Measurements from ENCODE around the gene TNFRSF14. TPM values are rescaled to one million over a fixed set of nuclear protein-coding genes. Genes with fewer than 3 reads are reported as not detected.

The TNFRSF14 gene
- total and polyA plus RNA-seq, 2 experiments from 2014 or later = 0.24 to 0.75 TPM

DNA sequence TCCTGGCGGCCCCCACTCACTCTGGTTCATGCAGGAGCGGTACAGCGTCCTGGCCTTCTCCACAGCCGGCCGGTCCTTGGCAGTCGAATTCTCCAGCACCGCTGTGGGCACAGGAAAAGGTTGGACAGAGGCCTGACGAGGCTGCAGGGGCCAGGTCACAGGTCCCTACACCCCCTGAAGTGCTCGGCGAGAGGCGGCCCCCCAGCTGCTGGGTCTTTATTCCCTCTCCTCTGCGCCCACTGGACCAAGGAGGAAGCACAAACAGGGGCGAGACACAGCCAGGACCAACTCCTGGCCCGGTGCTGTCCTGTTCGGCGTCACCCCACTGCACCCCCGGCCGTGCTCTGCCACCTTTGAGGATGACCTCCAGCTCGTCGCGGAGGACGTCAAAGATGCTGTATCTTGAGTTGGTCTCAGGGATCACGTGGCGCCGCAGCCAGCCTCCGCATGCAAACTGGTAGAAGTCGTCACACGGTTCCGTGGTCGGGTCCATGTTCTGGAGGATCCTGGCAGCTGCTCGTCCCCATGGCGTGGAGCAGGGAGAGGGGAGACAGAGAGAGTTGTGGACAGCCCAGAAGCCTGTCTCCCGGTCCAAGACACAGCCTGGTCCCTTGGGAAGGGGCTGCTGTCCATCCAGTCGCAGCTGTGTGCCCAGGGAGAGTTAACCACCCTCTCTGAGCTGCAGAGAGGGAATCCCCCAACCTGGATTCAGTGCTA lies 53.3 kb downstream of the TNFRSF14 start:
- Histone ChIP-seq H3K4me3 (no peak overlapping the region), H3K9me3 (ENCODE audit: low read depth) (no peaks in the 10 kb centered on the region), H3K27ac (no peak overlapping the region), H3K36me3 (no peaks in the 10 kb centered on the region), H3K4me1 (ENCODE audit: low read depth) (no peaks in the 10 kb centered on the region), H3K27me3 (no peaks in the 10 kb centered on the region)
- TF ChIP-seq, protein P1, sequence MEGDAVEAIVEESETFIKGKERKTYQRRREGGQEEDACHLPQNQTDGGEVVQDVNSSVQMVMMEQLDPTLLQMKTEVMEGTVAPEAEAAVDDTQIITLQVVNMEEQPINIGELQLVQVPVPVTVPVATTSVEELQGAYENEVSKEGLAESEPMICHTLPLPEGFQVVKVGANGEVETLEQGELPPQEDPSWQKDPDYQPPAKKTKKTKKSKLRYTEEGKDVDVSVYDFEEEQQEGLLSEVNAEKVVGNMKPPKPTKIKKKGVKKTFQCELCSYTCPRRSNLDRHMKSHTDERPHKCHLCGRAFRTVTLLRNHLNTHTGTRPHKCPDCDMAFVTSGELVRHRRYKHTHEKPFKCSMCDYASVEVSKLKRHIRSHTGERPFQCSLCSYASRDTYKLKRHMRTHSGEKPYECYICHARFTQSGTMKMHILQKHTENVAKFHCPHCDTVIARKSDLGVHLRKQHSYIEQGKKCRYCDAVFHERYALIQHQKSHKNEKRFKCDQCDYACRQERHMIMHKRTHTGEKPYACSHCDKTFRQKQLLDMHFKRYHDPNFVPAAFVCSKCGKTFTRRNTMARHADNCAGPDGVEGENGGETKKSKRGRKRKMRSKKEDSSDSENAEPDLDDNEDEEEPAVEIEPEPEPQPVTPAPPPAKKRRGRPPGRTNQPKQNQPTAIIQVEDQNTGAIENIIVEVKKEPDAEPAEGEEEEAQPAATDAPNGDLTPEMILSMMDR (IDR thresholded peaks at IDR 0.05; ENCODE audit: low read depth, low read length) = no peak
- no peak for DNase-seq (ENCODE audit: low read depth in 1 of 2, low spot score in 1 of 2)

DNA sequence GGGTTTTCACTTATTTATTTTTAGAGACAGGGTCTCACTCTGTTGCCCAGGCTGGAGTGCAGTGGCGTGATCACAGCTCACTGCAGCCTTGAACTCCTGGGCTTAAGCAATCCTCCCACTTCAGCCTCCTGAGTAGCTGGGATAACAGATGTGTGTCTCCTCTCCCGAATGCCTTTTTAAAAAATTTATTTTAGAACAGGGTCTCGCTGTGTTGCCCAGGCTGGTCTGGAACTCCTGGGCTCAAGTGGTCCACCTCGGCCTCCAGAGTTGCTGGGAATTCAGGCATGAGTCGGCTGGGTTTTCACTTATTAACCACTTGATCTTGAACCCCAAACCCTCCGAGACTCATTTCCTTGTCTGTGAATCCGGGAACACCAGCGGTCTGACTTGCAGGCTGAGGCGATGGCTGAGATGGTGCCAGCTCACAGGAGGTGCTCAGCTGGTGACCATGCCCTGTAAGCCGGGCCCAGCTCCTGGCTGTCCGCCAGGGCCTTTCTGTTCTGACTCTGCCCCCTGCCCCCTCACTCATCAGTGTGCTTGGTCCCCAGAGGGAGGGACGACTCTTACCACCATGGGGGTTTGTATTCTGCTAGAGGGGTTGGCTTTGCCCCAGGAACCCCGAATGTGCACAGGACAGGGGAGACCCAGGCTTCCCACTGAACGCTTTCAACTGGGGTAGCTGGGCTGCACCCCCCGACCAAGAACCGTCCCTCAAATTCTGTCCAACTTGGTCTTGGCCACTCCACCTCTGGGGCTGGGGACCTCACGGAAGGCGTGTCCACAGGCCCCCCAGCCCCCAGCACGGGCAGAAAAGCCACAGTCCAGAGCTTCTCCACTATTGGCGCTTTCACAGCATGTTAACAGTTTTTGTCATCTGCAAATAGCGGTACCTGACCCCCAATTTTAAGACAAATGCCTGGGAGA lies 54.1 kb downstream of the TNFRSF14 start:
- H3K27me3 ChIP-seq = no peaks in the 10 kb centered on the region
- TF ChIP-seq, protein P1 (IDR thresholded peaks at IDR 0.05; ENCODE audit: low read depth, low read length) = no peak
- no peaks in the 10 kb centered on the region for H3K4me1 ChIP-seq (ENCODE audit: low read depth)
- H3K36me3 ChIP-seq = no peaks in the 10 kb centered on the region
- H3K9me3 ChIP-seq (ENCODE audit: low read depth) = no peaks in the 10 kb centered on the region
- H3K27ac ChIP-seq = no peak overlapping the region
- DNase-seq (ENCODE audit: low read depth in 1 of 2, low spot score in 1 of 2) = no peak
- H3K4me3 ChIP-seq = no peak overlapping the region

DNA sequence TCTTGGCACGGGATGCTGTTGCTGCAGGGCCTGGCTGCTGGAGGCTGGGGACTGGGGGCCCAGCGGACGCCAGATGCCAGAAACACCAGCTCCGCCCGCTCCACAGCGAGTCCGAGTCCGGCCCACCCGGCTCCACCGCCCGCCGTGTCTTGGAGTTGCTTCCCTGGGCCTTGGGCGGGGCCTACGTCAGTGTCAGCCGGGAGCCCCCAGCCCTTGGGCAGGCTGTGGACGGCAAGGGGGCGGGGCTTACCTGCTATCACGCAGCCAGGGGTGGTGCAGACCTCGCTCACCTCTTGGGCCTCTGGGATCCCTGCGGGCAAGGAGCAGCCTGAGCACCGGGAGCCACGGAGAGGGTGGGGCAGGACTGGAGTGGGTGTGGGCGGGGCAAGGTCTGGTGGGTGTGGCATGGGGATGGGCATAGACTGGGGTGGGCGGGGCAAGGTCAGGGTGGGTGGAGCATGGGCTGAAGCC lies 54.9 kb downstream of the TNFRSF14 start:
- H3K9me3 ChIP-seq (ENCODE audit: low read depth) = no peaks in the 10 kb centered on the region
- H3K4me1 ChIP-seq (ENCODE audit: low read depth) = no peaks in the 10 kb centered on the region
- H3K27ac ChIP-seq = no peak overlapping the region
- no peak overlapping the region for H3K4me3 ChIP-seq
- peak in 1 of 2 donors; percentile 12 for DNase-seq (ENCODE audit: low read depth in 1 of 2, low spot score in 1 of 2)
- no peaks in the 10 kb centered on the region for H3K27me3 ChIP-seq
- no peaks in the 10 kb centered on the region for H3K36me3 ChIP-seq
- TF ChIP-seq, protein P1 (IDR thresholded peaks at IDR 0.05; ENCODE audit: low read depth, low read length) = no peak

DNA sequence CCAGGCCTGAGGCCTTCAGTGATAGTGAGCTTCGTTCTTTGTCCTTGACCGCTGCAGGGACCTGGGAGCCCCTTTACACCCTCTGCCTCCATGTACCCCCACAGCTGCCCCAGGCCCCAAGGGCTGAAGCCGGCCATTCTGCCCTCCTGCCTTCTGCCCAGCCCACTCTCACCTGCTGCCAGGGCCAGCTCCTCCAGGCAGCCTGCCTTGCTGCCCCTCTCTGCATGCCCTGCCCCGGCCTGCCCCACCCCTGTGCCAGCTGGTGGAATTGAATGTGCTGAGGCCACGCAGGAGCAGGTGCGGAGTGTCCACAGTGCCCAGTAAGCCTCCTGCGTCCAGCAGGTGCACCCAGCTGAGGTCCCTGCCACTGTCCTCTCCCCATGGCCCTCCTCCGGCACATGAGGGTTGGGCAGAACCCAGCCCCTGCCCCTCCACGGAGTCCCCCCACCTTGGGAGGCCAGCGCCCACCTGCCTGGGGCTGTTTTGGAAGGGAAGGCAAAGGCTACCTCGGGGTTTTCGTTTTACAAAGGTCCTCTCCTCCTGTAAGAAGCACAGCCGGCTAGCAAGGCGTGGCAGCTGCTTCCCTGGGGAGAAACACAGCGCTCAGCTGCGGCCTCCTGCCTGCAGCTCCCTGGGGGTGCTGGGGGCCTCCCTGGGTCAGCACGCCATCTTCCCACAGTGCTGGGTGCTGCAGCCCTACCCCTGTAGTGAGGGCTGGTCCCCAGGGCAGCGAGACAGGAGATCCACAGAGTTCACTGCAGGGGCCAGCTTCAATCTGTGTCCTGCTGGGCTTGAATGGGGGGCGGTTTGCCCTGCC lies 55.7 kb downstream of the TNFRSF14 start:
- Histone ChIP-seq H3K4me3 (no peak overlapping the region), H3K27me3 (no peaks in the 10 kb centered on the region), H3K36me3 (no peaks in the 10 kb centered on the region), H3K27ac (no peak overlapping the region), H3K9me3 (ENCODE audit: low read depth) (no peaks in the 10 kb centered on the region), H3K4me1 (ENCODE audit: low read depth) (no peaks in the 10 kb centered on the region)
- DNase-seq (ENCODE audit: low read depth in 1 of 2, low spot score in 1 of 2) = no peak
- TF ChIP-seq, protein P1 (IDR thresholded peaks at IDR 0.05; ENCODE audit: low read depth, low read length) = no peak
